EH (cell line): ENCODE results near the gene NR3C2.

ENCODE experiments used
- DNase-seq: peaks from one replicate; pipeline ENCODE4 v3.0.0-alpha.2; 2015; ENCODE audit warnings: low read depth

The NR3C2 gene

GRCh38 chr4:148263802-148264201 is 178.4 kb downstream of the NR3C2 start:
- DNase-seq = no peak

GRCh38 chr4:148263127-148263526 is 179.1 kb downstream of the NR3C2 start:
- DNase-seq = no peak

GRCh38 chr4:148261848-148262247 is 180.4 kb downstream of the NR3C2 start:
- DNase-seq = peak; percentile 1

- DNase-seq = no peak
Measured at GRCh38 chr4:148259841-148260240, 182.4 kb downstream of the NR3C2 start.

- DNase-seq = no peak
Measured at GRCh38 chr4:148258535-148258934, 183.7 kb downstream of the NR3C2 start.

- no peak for DNase-seq
Measured at GRCh38 chr4:148255344-148255720, 186.9 kb downstream of the NR3C2 start.

- DNase-seq = no peak
Measured at GRCh38 chr4:148254621-148255343, 187.4 kb downstream of the NR3C2 start.

- DNase-seq = no peak
Measured at GRCh38 chr4:148253768-148254167, 188.4 kb downstream of the NR3C2 start.

- no peak for DNase-seq
Measured at GRCh38 chr4:148248824-148249223, 193.4 kb downstream of the NR3C2 start.

- no peak for DNase-seq
Measured at GRCh38 chr4:148245015-148245414, 197.2 kb downstream of the NR3C2 start.

- DNase-seq = no peak
Measured at GRCh38 chr4:148243837-148244236, 198.4 kb downstream of the NR3C2 start.

- DNase-seq = no peak
Measured at GRCh38 chr4:148240241-148240640, 202.0 kb downstream of the NR3C2 start.

GRCh38 chr4:148239494-148239985 is 202.7 kb downstream of the NR3C2 start:
- no peak for DNase-seq

GRCh38 chr4:148238811-148239493 is 203.3 kb downstream of the NR3C2 start:
- DNase-seq = no peak

- DNase-seq = no peak
Measured at GRCh38 chr4:148238086-148238485, 204.1 kb downstream of the NR3C2 start.

- DNase-seq = no peak
Measured at GRCh38 chr4:148235809-148236208, 206.4 kb downstream of the NR3C2 start.

GRCh38 chr4:148229798-148230197 is 212.4 kb downstream of the NR3C2 start:
- DNase-seq = no peak

- DNase-seq = no peak
Measured at GRCh38 chr4:148229028-148229427, 213.2 kb downstream of the NR3C2 start.

GRCh38 chr4:148227147-148227546 is 215.1 kb downstream of the NR3C2 start:
- no peak for DNase-seq

GRCh38 chr4:148226341-148226740 is 215.9 kb downstream of the NR3C2 start:
- DNase-seq = no peak

- DNase-seq = peak; percentile 4
Measured at GRCh38 chr4:148225639-148226038, 216.6 kb downstream of the NR3C2 start.

- no peak for DNase-seq
Measured at GRCh38 chr4:148224476-148224875, 217.7 kb downstream of the NR3C2 start.

- DNase-seq = no peak
Measured at GRCh38 chr4:148222991-148223660, 219.1 kb downstream of the NR3C2 start.
